ENCODE measurements around the gene NKAPL. TPM values are rescaled to one million over a fixed set of nuclear protein-coding genes. Genes with fewer than 3 reads are reported as not detected.

Gene NKAPL
- total and polyA plus RNA-seq, 10 of the 15 experiments (the other 5 are each of a cell fraction or from before 2014, with no cell fraction given) = 0.10 to 0.48 (median 0.19) TPM; not detected in 1

GRCh38 chr6:28245206-28245941, 13.7 kb upstream of the NKAPL start:
- intact Hi-C loops (cut with micrococcal nuclease; ENCODE audit: unreplicated experiment) = no loop called here
- Histone ChIP-seq H4K20me1 (ENCODE audit: control insufficient read depth, insufficient read depth) (no peaks in the 10 kb centered on the region), H3K27me3 (replicated peaks in 1 of 2; ENCODE audit: control insufficient read depth in 2 of 2, insufficient read depth in 2 of 2, low read length in 1 of 2) (no peaks in the 10 kb centered on the region), H3K27ac (ENCODE audit: control insufficient read depth, insufficient read depth) (no peak overlapping the region), H3K4me2 (ENCODE audit: control insufficient read depth, insufficient read depth) (no peak overlapping the region), H3K9ac (ENCODE audit: control insufficient read depth, insufficient read depth, low read length) (no peak overlapping the region), H3K9me3 (replicated peaks; ENCODE audit: control insufficient read depth, insufficient read depth, low read length) (no peaks in the 10 kb centered on the region), H3K4me3 (no peak overlapping the region), H3K36me3 (ENCODE audit: control insufficient read depth in 2 of 2, insufficient read depth in 2 of 2, low read length in 1 of 2) (peaks cover 0 to 12% of the 10 kb centered on the region in 2 experiments; a peak in 3 of 4 replicates), H2AFZ (ENCODE audit: control insufficient read depth, low read depth, low read length) (no peak overlapping the region), H3K79me2 (ENCODE audit: control insufficient read depth, insufficient read depth, low read length) (no peaks in the 10 kb centered on the region; the same call in 1 of the 2 replicates), H3K4me1 (ENCODE audit: control insufficient read depth, insufficient read depth, low read length) (no peaks in the 10 kb centered on the region)
- CTCF ChIA-PET = interaction anchor here (0.7 kb wide), 1 partner anchor 13 kb away, joined by 3 read pairs; no protein-coding TSS in a partner anchor
- DNase-seq (ENCODE audit: low read depth, low spot score) (no peak), FAIRE-seq (no peak), ATAC-seq (no peak)
- WGBS (ENCODE audit: insufficient coverage, insufficient replicate concordance, low lambda C conversion rate, missing lambda C conversion rate) = 95% methylated on average over 6 of the region's 6 CpGs
- POLR2A ChIA-PET = no interaction called here
- TF ChIP-seq ZNF24 (IDR thresholded peaks at IDR 0.05) = 0 out of 2 replicates have a peak, but pooled peaks have one; percentile 30
- TF ChIP-seq SREBF1 (IDR thresholded peaks at IDR 0.05; ENCODE audit: low read length) = no peak
- BruUV-seq (replicated peaks) = TSS peak; percentile 39
- in situ Hi-C loops (cut with MboI) = no loop called here
- SMC1A ChIA-PET (ENCODE audit: uncharacterized antibody, unreplicated experiment) = interaction anchor here (1.0 kb wide), 1 partner anchor 96 kb away, joined by 3 read pairs; no protein-coding TSS in a partner anchor
- RAD21 ChIA-PET (ENCODE audit: unreplicated experiment) = no interaction called here

GRCh38 chr6:28248916-28249315, 10.2 kb upstream of the NKAPL start:
- Histone ChIP-seq H3K4me3 (no peak overlapping the region), H3K27ac (ENCODE audit: control insufficient read depth, insufficient read depth) (no peak overlapping the region), H3K27me3 (replicated peaks in 1 of 2; ENCODE audit: control insufficient read depth in 2 of 2, insufficient read depth in 2 of 2, low read length in 1 of 2) (no peaks in the 10 kb centered on the region), H3K36me3 (ENCODE audit: control insufficient read depth in 2 of 2, insufficient read depth in 2 of 2, low read length in 1 of 2) (peaks cover 0 to 12% of the 10 kb centered on the region in 2 experiments; a peak in 3 of 4 replicates), H4K20me1 (ENCODE audit: control insufficient read depth, insufficient read depth) (no peaks in the 10 kb centered on the region), H3K4me1 (ENCODE audit: control insufficient read depth, insufficient read depth, low read length) (no peaks in the 10 kb centered on the region), H3K4me2 (ENCODE audit: control insufficient read depth, insufficient read depth) (no peak overlapping the region), H3K9ac (ENCODE audit: control insufficient read depth, insufficient read depth, low read length) (no peak overlapping the region), H2AFZ (ENCODE audit: control insufficient read depth, low read depth, low read length) (no peak overlapping the region), H3K9me3 (replicated peaks; ENCODE audit: control insufficient read depth, insufficient read depth, low read length) (no peaks in the 10 kb centered on the region), H3K79me2 (ENCODE audit: control insufficient read depth, insufficient read depth, low read length) (peaks cover 14% of the 10 kb centered on the region)
- in situ Hi-C loops (cut with MboI) = no loop called here
- 38% methylated on average over 1 of the region's 1 CpG for WGBS (ENCODE audit: insufficient coverage, insufficient replicate concordance, low lambda C conversion rate, missing lambda C conversion rate)
- no TSS peak for BruUV-seq (replicated peaks)
- ChIA-PET SMC1A (ENCODE audit: uncharacterized antibody, unreplicated experiment) (interaction anchor here (1.7 kb wide), 1 partner anchor 108 kb away, joined by 6 read pairs; the partner anchor contains the start of gene ZKSCAN8), CTCF (interaction anchor here (1.8 kb wide), 1 partner anchor 19 kb away, joined by 8 read pairs; no protein-coding TSS in a partner anchor), POLR2A (interaction anchor here (0.6 kb wide), 1 partner anchor 18 kb away, joined by 3 read pairs; the partner anchor contains the start of gene ZSCAN26), RAD21 (ENCODE audit: unreplicated experiment) (interaction anchor here (2.3 kb wide), 1 partner anchor 22 kb away, joined by 6 read pairs; no protein-coding TSS in a partner anchor)
- no peak for DNase-seq (ENCODE audit: low read depth, low spot score)
- TF ChIP-seq NR2F1 (conservative IDR thresholded peaks at IDR 0.05) = no peak
- TF ChIP-seq BHLHE40 (IDR thresholded peaks at IDR 0.05; ENCODE audit: borderline replicate concordance in 1 of 2, low read depth in 2 of 2, low read length in 1 of 2) = no peak
- TF ChIP-seq CBFB (IDR thresholded peaks at IDR 0.05; ENCODE audit: low read depth) = no peak
- no peak for TF ChIP-seq MXI1 (IDR thresholded peaks at IDR 0.05; ENCODE audit: low read depth, low read length)
- no peak for TF ChIP-seq MAX (IDR thresholded peaks at IDR 0.05; ENCODE audit: low read depth, low read length)
- TF ChIP-seq NBN (IDR thresholded peaks at IDR 0.05) = no peak
- TF ChIP-seq ZNF24 (IDR thresholded peaks at IDR 0.05) = no peak
- TF ChIP-seq SMC3 (IDR thresholded peaks at IDR 0.05; ENCODE audit: borderline replicate concordance, low read length) = no peak
- no peak for TF ChIP-seq BCL3 (IDR thresholded peaks at IDR 0.05; ENCODE audit: borderline replicate concordance, insufficient read depth, low read depth, low read length, poor library complexity, severe bottlenecking)
- TF ChIP-seq ZBTB4 (CRISPR knock-in tag; IDR thresholded peaks at IDR 0.05) = no peak
- ATAC-seq = no peak
- no peak for FAIRE-seq
- intact Hi-C loops (cut with micrococcal nuclease; ENCODE audit: unreplicated experiment) = no loop called here
